Adrenal gland (tissue), 5 donors: ENCODE measurements around the gene STAM.

Experiments
- CTCF ChIP-seq, 6 experiments: fragments of 450-650 bp in 4 of 6; fragments of 200-600 bp in 2 of 6; sonication (generic) in 1 of 6; IDR thresholded peaks; 1 replicate in 5 of 6; 2 replicates in 1 of 6; pipeline versions ENCODE4 v1.5.1 to v1.8.0; 2016 to 2021; ENCODE audit warnings: antibody characterized with exemption in 6 of 6, mild to moderate bottlenecking in 2 of 6, moderate library complexity in 1 of 6
- POLR2A ChIP-seq, 2 donors: fragments of 450-650 bp; IDR thresholded peaks; one replicate each; pipeline ENCODE4 v1.6.1; 2017; ENCODE audit warnings: antibody characterized with exemption in 2 of 2, mild to moderate bottlenecking in 2 of 2, moderate library complexity in 1 of 2
- donor health status: DM: no; HTN: no; CAD: no.

GRCh38 chr10:17649052-17649451 lies 5.1 kb downstream of the STAM start:
- TF ChIP-seq CTCF (IDR thresholded peaks at IDR 0.05) (no peak), POLR2A (IDR thresholded peaks at IDR 0.05) (no peak)
